T-helper 2 cell treated with Interferon-gamma antibody and Interleukin-4, amounts not matched to agents 5 μg/mL and 100 μg/mL, for 36 hours (primary cell): ENCODE results near the gene ADO.
A peak's percentile ranks its signal among the peaks of the same experiment; 100 is the strongest.

ENCODE experiments used
- DNase-seq: peaks from one replicate; pipeline ENCODE4 v3.0.0; 2021; ENCODE audit warnings: low spot score
- H3K27ac Mint-ChIP-seq: one replicate; pipeline ENCODE4 v1.8.0; 2021; ENCODE audit warnings: mild to moderate bottlenecking, mixed read lengths
- H3K27me3 Mint-ChIP-seq: one replicate; pipeline ENCODE4 v1.8.0; 2021; ENCODE audit warnings: low read depth, mixed read lengths
- H3K36me3 Mint-ChIP-seq: one replicate; pipeline ENCODE4 v1.8.0; 2021; ENCODE audit warnings: low read depth, mixed read lengths
- H3K4me1 Mint-ChIP-seq: one replicate; pipeline ENCODE4 v1.8.0; 2021; ENCODE audit warnings: low read depth, mixed read lengths
- H3K4me3 Mint-ChIP-seq: one replicate; pipeline ENCODE4 v1.8.0; 2022; ENCODE audit warnings: mild to moderate bottlenecking, moderate library complexity, mixed read lengths
- H3K9me3 Mint-ChIP-seq: one replicate; pipeline ENCODE4 v1.8.0; 2021; ENCODE audit warnings: mixed read lengths

The ADO gene

GRCh38 chr10:62851442-62851841 lies 46.9 kb downstream of the ADO start:
- Mint-ChIP-seq H3K4me1 (peaks cover 51% of the 10 kb centered on the region), H3K9me3 (peaks cover 23% of the 10 kb centered on the region), H3K27me3 (peaks cover 10% of the 10 kb centered on the region), H3K36me3 (peaks cover 4% of the 10 kb centered on the region), H3K4me3 (no peak overlapping the region), H3K27ac (no peak overlapping the region)
- no peak for DNase-seq

DNA sequence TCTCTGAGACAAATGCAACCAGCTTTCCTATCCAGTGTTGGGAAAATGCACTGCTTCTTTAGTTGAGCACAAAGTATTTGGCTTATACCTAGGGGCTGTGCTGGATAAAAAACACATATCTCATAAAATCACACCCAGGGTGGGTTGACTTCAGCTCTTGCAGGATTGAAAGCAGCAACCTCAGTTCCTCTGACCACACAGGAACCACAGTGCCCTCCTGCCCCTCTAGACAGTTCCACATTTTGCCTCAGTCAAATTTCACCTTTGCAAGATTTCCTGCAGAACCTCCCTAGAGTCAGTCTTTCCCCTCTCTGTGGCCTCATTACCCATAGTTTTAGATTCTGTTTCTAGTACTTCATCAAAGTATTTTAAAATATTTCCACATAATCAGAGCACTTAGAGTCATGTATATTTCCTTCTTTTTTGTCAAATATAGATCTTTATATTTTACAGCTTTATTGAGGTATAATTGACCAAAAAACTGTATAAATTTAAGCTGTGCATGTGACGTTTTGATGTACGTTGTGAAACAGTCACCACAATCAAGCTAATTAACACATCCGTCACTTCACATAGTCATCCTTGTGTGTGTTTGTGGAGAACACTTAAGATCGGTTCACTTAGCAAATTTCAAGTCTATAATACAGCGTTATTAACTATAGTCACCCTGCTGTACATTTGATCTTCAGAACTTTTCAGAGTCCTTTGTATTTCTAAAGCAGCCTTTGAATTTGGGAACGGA lies 48.6 kb downstream of the ADO start:
- Mint-ChIP-seq H3K4me1 (peaks cover 61% of the 10 kb centered on the region), H3K27me3 (peaks cover 10% of the 10 kb centered on the region), H3K36me3 (peaks cover 3% of the 10 kb centered on the region), H3K4me3 (peak overlapping the region; percentile 49), H3K9me3 (peaks cover 9% of the 10 kb centered on the region), H3K27ac (peak overlapping the region; percentile 24)
- peak; percentile 70 for DNase-seq

DNA sequence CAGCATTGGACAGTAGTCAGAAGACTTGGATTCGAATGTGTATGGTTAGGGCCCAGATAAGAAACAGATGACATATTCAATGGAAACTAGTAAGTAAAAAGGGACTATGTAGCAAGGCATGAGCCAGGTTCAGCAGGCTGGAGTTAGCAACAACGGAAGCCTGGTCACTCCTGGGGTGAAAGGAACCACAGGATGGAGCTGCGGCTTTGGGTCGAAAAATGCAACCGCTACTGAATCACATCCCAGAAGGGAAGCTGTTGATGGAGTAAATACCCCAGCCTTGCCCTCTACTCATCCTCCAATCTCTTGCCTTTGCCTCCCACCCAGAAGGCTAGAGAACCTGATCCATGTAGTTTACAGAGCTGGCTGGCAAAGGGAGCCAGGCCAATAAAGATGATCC lies 49.2 kb downstream of the ADO start:
- H3K27me3 Mint-ChIP-seq, result peaks cover 10% of the 10 kb centered on the region
- DNase-seq, result peak; percentile 81
- peaks cover 61% of the 10 kb centered on the region for H3K4me1 Mint-ChIP-seq
- peaks cover 3% of the 10 kb centered on the region for H3K9me3 Mint-ChIP-seq
- H3K36me3 Mint-ChIP-seq, result no peaks in the 10 kb centered on the region
- H3K4me3 Mint-ChIP-seq, result peak overlapping the region; percentile 49
- peak overlapping the region; percentile 24 for H3K27ac Mint-ChIP-seq

DNA sequence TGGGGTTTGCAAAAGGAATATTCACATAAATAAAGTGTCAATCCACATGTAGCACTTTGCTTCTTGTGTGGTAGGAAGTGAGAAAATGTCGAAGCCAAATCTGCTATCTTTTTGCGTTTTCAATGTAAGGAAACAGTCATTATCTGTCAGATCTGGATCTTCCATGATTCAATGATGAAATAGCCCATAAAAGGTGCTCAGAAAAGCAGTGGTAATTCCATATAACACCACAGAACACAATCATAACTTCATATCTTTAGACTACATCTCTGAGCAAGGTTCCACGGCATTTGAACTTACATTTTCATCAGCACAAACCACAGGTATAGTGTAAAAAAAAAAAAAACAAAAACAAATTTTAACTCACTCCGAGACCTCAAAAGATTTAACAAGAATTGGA lies 51.5 kb downstream of the ADO start:
- peaks cover 64% of the 10 kb centered on the region for H3K4me1 Mint-ChIP-seq
- peak overlapping the region; percentile 10 for H3K27ac Mint-ChIP-seq
- peak overlapping the region; percentile 56 for H3K4me3 Mint-ChIP-seq
- H3K36me3 Mint-ChIP-seq, result no peaks in the 10 kb centered on the region
- H3K27me3 Mint-ChIP-seq, result peaks cover 7% of the 10 kb centered on the region
- DNase-seq, result peak; percentile 32
- peaks cover 5% of the 10 kb centered on the region for H3K9me3 Mint-ChIP-seq
